Parathyroid adenoma (tissue), 2 donors: Measurements from ENCODE around the gene ZNF599.

Experiments
- H2AFZ ChIP-seq: fragments of 300-600 bp; sonication (generic); one replicate; pipeline ENCODE4 v1.7.0; 2017; ENCODE audit warnings: antibody characterized with exemption, mild to moderate bottlenecking
- H3K27ac ChIP-seq: fragments of 300-600 bp; sonication (generic); one replicate; pipeline ENCODE4 v1.7.0; 2017
- H3K27me3 ChIP-seq: fragments of 300-600 bp; sonication (generic); one replicate; pipeline ENCODE4 v1.7.0; 2017; ENCODE audit warnings: low read length; ENCODE audit not compliant: control insufficient read depth, insufficient read depth
- H3K36me3 ChIP-seq: fragments of 300-600 bp; sonication (generic); one replicate; pipeline ENCODE4 v1.7.0; 2017; ENCODE audit warnings: low read length; ENCODE audit not compliant: control insufficient read depth, insufficient read depth
- H3K4me1 ChIP-seq: fragments of 300-600 bp; sonication (generic); one replicate; pipeline ENCODE4 v1.7.0; 2017; ENCODE audit warnings: control low read depth
- H3K4me2 ChIP-seq: fragments of 300-600 bp; sonication (generic); one replicate; pipeline ENCODE4 v1.7.0; 2017; ENCODE audit warnings: low read length
- H3K4me3 ChIP-seq: fragments of 300-600 bp; sonication (generic); one replicate; pipeline ENCODE4 v1.7.0; 2017; ENCODE audit warnings: low read depth, low read length
- H3K79me2 ChIP-seq: fragments of 300-600 bp; sonication (generic); one replicate; pipeline ENCODE4 v1.7.0; 2017; ENCODE audit warnings: control low read depth
- H3K9ac ChIP-seq: fragments of 300-600 bp; sonication (generic); one replicate; pipeline ENCODE4 v1.7.0; 2017; ENCODE audit warnings: mild to moderate bottlenecking
- H3K9me3 ChIP-seq: fragments of 300-600 bp; sonication (generic); one replicate; pipeline ENCODE4 v1.7.0; 2017; ENCODE audit warnings: low read length; ENCODE audit not compliant: control insufficient read depth
- CTCF ChIP-seq: fragments of 300-600 bp; sonication (generic); IDR thresholded peaks from one replicate; pipeline ENCODE4 v1.7.0; 2017; ENCODE audit warnings: antibody characterized with exemption, mild to moderate bottlenecking
- donor health status: primary hyperparathyroidism.

ZNF599 gene

GRCh38 chr19:34772697-34773554 lies at the start of gene ZNF599:
TSS of gene ZNF599 (minus strand) at chr19:34773215. CDS start at chr19:34772841, 374 bp downstream.
- Histone ChIP-seq H3K27ac (peak within 1 kb of the TSS; percentile 69), H3K4me3 (peak within 1 kb of the TSS; percentile 90), H2AFZ (peak within 1 kb of the TSS; percentile 89), H3K9me3 (no peaks in the 10 kb centered on the region), H3K4me1 (no peaks in the 10 kb centered on the region), H3K79me2 (no peaks in the 10 kb centered on the region), H3K27me3 (no peaks in the 10 kb centered on the region), H3K36me3 (no peaks in the 10 kb centered on the region), H3K4me2 (peak within 1 kb of the TSS; percentile 82), H3K9ac (peak within 1 kb of the TSS; percentile 68)
- TF ChIP-seq CTCF: no peak

- H3K27me3 ChIP-seq: no peaks in the 10 kb centered on the region
- H3K9me3 ChIP-seq: no peaks in the 10 kb centered on the region
- H3K4me2 ChIP-seq: no peak overlapping the region
- no peak overlapping the region for H2AFZ ChIP-seq
- no peaks in the 10 kb centered on the region for H3K4me1 ChIP-seq
- H3K27ac ChIP-seq: no peak overlapping the region
- TF ChIP-seq CTCF: no peak
- no peak overlapping the region for H3K4me3 ChIP-seq
- H3K9ac ChIP-seq: no peak overlapping the region
- no peaks in the 10 kb centered on the region for H3K36me3 ChIP-seq
- no peaks in the 10 kb centered on the region for H3K79me2 ChIP-seq
These were observed 45.3 kb upstream of the ZNF599 start for GRCh38 chr19:34818270-34818669.

GRCh38 chr19:34816708-34817107 lies 43.7 kb upstream of the ZNF599 start:
- Histone ChIP-seq H3K79me2 (no peaks in the 10 kb centered on the region), H3K4me1 (no peaks in the 10 kb centered on the region), H3K4me3 (no peak overlapping the region), H2AFZ (no peak overlapping the region), H3K9ac (no peak overlapping the region), H3K27ac (no peak overlapping the region), H3K36me3 (no peaks in the 10 kb centered on the region), H3K27me3 (no peaks in the 10 kb centered on the region), H3K4me2 (no peak overlapping the region), H3K9me3 (no peaks in the 10 kb centered on the region)
- TF ChIP-seq CTCF: no peak

- TF ChIP-seq CTCF: no peak
- H3K27ac ChIP-seq: no peak overlapping the region
- no peak overlapping the region for H3K4me3 ChIP-seq
- H3K79me2 ChIP-seq: no peaks in the 10 kb centered on the region
- H3K4me1 ChIP-seq: no peaks in the 10 kb centered on the region
- H3K9me3 ChIP-seq: no peaks in the 10 kb centered on the region
- H3K27me3 ChIP-seq: no peaks in the 10 kb centered on the region
- H3K36me3 ChIP-seq: no peaks in the 10 kb centered on the region
- no peak overlapping the region for H3K4me2 ChIP-seq
- no peak overlapping the region for H3K9ac ChIP-seq
- H2AFZ ChIP-seq: no peak overlapping the region
These were observed 35.6 kb upstream of the ZNF599 start for GRCh38 chr19:34808566-34808965.
